ENCODE data around the gene MEIG1.
"Not testable (repeated sequence)": the region's sequence is repeated elsewhere in the genome, so short reads cannot be mapped to it uniquely, and the experiment has no call there.

- TF ChIP-seq CTCF (IDR thresholded peaks at IDR 0.05); REST (IDR thresholded peaks at IDR 0.05; ENCODE audit: insufficient read depth in 1 of 2, low read depth in 2 of 2, low read length in 1 of 2): not testable (repeated sequence)
Observed at GRCh38 chr10:14942950-14943338, 16.2 kb upstream of the MEIG1 start.
